Measurements from ENCODE around the gene KREMEN2.

- TF ChIP-seq CTCF (IDR thresholded peaks at IDR 0.05 in 4 of 5, conservative IDR thresholded peaks at IDR 0.05 in 1 of 5), result no peak
- TF ChIP-seq POLR2A (IDR thresholded peaks at IDR 0.05), result no peak
These were observed 15.0 kb upstream of the KREMEN2 start for GRCh38 chr16:2948807-2949704.
